ENCODE measurements around the gene P4HB.

Gene P4HB

DNA sequence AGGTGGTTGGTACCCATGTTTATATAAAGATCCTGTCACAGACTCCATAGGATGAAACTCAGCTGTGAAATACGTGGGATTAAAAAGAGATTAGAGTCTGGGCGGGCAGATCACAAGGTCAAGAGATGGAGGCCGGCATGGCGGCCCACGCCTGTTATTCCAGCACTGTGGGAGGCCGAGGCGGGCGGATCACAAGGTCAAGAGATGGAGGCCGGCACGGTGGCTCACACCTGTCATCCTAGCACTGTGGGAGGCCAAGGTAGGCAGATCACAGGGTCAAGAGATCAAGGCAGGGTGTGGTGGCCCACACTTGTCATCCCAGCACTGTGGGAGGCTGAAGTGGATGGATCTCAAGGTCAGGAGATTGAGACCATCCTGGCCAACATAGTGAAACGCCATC, 35.1 kb upstream of the P4HB start:
- DNase-seq, result no peak

DNA sequence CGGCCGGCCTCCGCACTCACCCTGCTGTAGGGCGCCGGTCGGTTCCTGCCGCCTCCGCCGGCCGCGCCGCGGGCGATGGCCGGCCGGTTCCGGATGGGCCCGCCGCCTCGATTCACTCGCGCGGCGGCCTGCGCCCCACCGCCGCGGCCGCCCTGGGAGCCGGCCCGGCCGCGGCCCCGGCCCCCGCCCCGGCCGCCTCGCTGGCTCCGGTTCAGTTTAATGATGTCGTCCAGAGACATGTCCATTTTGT, 30.9 kb upstream of the P4HB start:
- no peak for DNase-seq

- DNase-seq, result no peak
Observed at GRCh38 chr17:81890447-81891302, 30.3 kb upstream of the P4HB start.

DNA sequence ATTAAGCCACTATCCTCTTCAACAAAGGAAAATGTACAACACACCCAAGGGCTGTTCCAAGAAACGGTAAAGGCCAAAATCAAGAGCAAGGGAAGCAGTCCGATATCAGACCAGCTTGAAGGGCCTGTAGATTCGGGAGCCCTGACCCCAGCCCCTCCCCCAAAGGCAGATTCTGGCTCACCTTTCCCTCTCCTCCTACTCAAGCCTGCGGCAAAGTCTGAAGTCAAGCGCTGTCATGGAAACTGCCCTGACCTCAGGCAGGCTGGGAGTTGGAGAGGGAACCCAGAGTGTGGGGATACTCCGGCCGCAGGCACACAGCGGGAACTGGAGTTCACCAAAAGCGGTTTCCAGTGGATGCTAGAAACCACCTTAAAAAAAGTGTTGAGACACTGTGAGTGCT, 29.3 kb upstream of the P4HB start:
- DNase-seq, result no peak

DNA sequence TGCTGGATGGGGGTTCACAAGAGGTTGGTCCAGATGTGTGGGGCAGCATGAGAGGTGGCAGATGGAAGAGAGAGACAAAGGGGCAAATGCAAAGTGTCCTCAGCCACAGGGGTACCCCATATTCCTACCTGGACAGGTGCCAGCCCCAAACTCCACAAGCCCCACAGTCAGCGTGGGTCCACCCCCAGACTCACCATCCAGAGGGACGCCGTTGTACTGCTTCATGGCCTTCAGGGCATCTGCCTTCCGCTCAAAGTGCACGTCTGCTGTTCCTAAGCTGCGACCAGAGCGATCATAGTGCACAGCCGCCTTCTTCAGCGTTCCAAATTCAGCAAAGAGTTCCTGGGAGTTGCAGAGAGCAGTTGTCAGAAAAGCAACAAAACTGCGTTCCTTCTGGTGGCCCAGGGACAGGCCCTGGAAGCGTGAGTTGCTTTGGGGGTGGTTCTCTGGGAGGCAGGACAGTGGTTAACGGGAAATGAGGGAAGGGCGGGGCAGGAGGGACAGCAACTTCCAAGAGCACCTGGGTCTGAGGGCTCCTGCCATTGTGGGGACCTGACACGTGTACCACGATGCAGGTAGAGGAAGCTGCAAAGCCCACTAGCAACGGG, 28.8 kb upstream of the P4HB start:
- DNase-seq, result no peak

- no peak for DNase-seq
Observed at GRCh38 chr17:81888105-81888987, 28.0 kb upstream of the P4HB start.

DNA sequence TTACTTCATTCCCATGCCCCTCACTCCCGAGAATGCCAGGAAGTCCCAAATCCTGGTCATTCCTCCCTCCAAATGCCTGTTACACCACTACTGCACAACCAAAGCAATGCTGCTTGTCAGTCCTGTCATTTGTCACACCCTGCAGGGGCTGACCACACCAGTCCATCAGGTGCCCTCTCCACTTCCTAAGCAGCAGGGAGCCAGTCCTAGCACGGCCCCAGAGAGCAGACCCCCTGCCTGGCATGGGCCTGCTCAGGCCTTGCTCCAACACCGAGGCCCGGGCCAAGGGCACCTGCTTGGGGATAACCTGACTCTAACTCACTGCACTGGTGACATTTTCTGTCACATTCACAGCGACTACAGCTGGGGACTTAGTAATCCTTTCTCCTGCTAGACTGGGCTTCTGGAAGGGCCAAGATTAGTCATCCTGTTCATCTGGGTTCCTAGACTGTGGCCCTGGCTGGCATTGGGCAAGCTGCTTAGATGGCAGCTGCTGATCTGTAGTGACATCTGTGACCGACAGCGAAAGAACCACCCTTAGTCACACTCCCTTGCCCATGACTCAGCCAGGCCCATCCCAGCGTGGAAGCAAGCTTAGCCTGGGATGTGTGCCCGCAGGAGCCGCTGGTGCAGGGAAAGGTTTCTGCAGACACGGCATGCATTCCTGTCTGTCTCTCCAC, 25.7 kb upstream of the P4HB start:
- no peak for DNase-seq

DNA sequence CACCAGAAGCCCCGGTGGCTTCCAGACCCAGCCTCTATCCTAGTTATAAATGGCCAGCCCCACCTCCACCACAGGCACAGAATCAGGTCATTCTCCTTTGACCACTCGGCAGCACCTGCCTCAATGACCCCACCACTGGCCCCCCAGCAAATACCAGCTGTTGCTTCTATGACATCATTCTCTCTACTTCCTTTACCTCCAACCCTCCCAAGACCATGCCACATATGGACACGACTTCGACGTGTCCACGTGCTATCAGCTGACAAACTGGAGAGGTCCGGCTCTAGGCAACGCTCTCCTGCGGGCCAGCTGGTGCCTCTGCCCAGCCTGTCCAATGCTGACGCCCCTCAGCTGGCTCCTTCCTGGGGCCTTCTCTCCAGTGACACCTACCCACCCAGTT, 25.1 kb upstream of the P4HB start:
- DNase-seq, result no peak

- no peak for DNase-seq
Observed at GRCh38 chr17:81884968-81885367, 24.6 kb upstream of the P4HB start.

DNA sequence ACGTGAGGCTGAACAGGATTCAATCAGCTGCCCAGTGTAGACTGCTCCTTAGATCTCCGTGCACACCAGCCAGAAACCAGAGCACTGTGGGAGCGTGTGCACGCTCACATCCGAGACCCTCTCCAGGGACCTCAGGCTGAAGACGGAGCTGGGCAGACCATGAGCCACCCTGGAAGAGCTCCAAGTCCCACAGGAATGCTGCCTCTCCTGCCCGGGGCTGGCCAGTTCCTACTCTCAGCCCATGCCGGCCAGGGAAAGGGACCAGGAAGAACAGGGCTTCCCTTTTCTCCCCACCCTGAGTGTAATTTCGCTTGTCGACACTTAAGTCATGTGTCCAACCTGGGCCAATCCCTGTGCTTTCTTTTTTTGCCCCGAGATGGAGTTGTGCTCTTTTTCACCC, 24.2 kb upstream of the P4HB start:
- no peak for DNase-seq

GRCh38 chr17:81879121-81879520, 18.8 kb upstream of the P4HB start:
- DNase-seq, result no peak

DNA sequence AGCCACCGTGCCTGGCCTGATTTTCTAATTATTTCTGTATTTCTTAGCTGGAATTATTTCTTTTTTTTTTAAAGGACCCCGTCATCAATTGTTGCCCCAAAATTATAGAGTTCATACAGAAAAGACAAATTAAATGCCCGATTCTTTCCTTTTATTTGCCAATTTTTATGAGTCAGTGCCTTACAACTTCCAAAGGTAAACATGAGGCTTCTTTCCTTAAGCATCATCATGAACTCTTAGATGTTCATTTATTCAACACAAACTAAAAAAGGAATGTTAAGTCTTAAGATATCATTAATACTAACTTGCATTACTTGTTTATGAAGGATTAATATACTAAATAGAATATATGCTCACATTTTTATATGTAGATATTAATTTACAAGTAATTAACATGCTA, 18.0 kb upstream of the P4HB start:
- no peak for DNase-seq

GRCh38 chr17:81877569-81877968, 17.2 kb upstream of the P4HB start:
- no peak for DNase-seq

GRCh38 chr17:81871387-81872230, 11.3 kb upstream of the P4HB start:
- DNase-seq, result peak; percentile 59

DNA sequence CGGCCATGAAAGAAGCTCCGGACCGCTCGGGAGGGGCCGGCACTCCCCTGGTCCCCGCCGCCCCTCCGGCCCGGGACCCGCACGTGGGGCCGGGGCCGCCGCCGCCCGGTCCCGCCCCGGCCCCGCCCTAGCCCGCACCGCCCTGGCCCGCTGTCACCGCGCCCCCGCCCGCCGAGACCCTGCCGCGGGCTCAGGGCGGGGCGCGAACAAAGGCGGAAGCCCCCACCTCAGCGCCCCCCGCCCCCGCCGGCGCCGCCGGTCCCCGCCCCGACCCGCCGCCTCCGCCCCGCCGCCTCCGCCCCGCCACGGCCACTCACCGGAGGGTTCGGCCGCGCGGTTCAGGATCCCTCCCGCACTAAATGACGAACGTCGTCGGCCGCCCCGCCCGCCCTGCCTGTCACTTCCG, 10.6 kb upstream of the P4HB start, which contains the start of gene ARHGDIA:
ARHGDIA (minus strand) TSS at position 357 of the 406 bp plus-strand sequence. CDS start 1,407 bp downstream, outside the sequence.
- DNase-seq, result no peak

DNA sequence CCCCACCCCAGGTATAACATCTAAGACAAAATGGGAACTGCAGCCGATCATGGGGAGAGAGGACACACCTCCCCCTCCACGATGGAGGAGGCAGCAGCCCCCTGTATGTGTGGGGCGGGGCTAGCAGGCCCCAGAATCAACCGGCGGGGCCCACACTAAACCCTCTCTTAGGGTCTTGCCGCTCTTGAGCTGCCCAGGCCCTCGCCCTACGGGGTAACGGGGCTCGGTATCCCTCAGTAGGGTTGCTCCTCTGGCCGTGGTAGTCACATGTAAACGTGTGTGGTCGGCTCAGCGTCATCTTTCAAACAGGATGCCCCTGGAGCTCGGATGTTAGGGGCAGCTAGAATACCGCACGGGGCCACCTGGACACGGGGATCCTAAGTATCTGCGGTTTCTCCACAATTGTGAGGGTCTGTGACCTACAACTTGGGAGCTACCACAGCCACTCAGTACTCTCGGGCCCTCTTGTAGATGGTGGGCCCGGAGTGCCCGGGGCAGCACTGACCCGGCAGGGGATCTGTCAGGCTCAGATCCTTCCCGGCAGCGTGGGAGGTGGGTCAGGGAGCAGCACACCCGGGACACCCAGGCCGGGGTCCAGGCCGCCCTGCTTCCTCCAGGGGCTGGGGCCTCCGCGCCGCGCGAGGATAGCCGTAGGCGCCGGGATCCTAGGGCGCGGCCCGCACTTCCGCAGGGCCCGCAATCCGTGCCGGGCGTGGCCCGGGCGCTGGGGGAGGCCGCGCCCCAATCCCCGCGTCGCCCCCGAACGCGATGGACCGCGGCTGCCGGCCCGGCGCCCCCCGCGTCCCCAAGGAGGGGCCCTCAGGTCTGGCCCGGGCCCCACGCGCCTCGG, 10.0 kb upstream of the P4HB start:
- no peak for DNase-seq

- no peak for DNase-seq
Observed at GRCh38 chr17:81869221-81870130, 9.1 kb upstream of the P4HB start.

DNA sequence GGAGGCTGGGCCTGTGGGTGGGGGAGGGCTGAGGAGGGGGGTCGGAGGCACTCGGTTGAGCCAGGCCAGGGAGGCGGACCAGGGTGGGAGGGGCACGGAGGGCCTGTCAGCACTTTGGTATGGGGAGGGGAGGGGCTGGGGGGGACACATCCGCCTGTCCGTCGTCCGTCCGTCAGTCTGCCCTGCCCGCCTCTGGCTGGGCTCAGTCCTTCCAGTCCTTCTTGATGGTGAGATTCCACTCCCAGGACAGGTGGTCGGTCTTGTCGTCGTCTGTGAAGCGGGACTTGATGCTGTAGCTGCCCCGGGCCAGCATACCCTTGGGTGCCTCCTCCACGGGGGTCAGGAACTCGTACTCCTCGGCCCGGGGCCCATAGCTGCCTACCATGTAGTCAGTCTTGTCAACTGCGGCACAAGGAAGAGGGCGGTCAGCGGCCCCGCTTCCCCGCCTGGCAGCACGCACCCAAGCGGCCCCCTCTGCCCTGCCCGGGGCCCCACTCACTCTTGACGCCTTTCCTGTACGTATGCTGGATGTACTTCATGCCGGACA, 8.4 kb upstream of the P4HB start:
- peak; percentile 25 for DNase-seq

- DNase-seq, result no peak
Observed at GRCh38 chr17:81867991-81868673, 7.8 kb upstream of the P4HB start.
